GM19023 (cell line): Measurements from ENCODE around the gene MN1.
"Not testable (repeated sequence)": the region's sequence is repeated elsewhere in the genome, so short reads cannot be mapped to it uniquely, and the experiment has no call there.

ENCODE experiments used
- ATAC-seq: cut with Tn5 transposase; IDR thresholded peaks from one replicate; pipeline ENCODE4 v1.9.1; 2021; ENCODE audit warnings: mild to moderate bottlenecking, moderate library complexity; ENCODE audit not compliant: unreplicated experiment

The MN1 gene

GRCh38 chr22:27745809-27746208 is 55.7 kb downstream of the MN1 start:
- ATAC-seq, result no peak

DNA sequence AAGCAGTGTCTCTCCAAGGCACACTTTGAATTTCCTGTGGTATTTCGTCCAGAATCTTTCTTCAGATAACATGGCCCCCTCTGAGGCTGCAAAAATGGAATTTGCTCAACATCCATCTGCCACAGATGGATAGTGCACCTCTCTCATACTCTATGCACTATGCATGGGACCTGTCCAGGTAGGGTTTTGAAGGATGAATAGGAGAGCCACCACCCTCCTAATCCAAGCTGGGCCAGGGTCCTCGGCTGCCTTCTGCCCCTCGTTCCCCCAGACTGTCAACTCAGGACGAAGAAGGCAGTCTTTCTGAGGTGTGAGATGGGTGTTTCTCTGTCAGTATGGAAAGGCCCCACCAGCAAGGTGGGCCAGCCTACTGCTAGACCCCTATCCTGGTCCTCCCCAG is 56.4 kb downstream of the MN1 start:
- no peak for ATAC-seq

DNA sequence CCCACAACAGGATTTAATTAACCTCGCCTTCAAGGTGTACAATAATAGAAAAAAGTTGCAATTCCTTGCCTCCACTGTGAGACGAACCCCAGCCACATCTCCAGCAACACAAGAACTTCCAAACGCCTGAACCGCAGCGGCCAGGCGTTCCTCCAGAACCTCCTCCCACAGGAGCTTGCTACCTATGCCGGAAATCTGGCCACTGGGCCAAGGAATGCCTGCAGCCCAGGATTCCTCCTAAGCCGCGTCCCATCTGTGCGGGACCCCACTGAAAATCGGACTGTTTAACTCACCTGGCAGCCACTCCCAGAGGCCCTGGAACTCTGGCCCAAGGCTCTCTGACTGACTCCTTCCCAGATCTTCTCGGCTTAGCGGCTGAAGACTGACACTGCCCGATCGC is 57.5 kb downstream of the MN1 start:
- not testable (repeated sequence) for ATAC-seq

DNA sequence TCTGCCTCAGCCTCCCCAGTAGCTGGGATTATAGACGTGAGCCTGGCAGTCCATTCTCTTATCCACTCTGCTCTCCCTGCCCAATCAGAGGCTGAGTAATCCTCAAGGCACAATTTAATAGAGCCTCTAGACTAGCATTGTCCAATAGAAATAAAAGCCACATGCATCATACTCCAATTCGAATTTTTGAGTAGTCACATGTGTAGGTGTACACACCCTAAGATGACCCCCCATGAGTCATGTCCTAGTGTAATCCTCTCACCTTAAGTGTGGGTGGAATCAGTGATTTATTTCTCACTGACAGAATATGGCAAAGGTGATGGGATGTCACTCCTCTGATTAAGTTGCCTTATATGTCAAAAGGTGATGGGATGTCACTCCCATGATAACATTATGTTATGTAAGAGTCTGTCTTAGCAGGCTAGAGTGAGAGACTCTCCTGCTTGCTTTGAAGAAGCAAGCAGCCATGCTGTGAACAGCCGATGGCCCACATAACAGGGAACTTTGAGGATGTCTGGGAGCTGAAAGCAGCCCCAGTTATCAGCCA is 61.3 kb downstream of the MN1 start:
- no peak for ATAC-seq

- no peak for ATAC-seq
Observed at GRCh38 chr22:27737521-27737920, 64.0 kb downstream of the MN1 start.

GRCh38 chr22:27734066-27734465 is 67.5 kb downstream of the MN1 start:
- no peak for ATAC-seq

- ATAC-seq, result no peak
Observed at GRCh38 chr22:27732841-27733240, 68.7 kb downstream of the MN1 start.

- ATAC-seq, result no peak
Observed at GRCh38 chr22:27732391-27732790, 69.2 kb downstream of the MN1 start.

DNA sequence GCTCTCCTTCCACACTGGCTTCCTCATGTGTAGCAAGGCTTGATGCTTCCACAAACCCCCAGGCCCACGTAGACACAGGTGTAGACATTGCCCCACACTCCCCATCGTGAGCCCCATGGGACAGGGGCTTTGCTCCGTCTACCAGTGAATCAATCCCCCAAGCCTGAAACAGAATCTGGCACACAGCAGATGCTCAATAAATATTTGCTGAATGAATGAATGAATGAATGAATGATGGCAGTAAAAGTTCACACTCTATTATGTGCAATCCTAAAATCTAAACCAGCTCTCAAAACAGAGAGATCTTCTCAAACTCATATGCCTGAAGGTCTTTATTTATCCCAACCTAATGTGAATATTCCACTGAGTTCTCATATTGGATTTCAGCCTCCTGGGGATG is 69.9 kb downstream of the MN1 start:
- ATAC-seq, result no peak

GRCh38 chr22:27730641-27731433 is 70.7 kb downstream of the MN1 start:
- no peak for ATAC-seq

DNA sequence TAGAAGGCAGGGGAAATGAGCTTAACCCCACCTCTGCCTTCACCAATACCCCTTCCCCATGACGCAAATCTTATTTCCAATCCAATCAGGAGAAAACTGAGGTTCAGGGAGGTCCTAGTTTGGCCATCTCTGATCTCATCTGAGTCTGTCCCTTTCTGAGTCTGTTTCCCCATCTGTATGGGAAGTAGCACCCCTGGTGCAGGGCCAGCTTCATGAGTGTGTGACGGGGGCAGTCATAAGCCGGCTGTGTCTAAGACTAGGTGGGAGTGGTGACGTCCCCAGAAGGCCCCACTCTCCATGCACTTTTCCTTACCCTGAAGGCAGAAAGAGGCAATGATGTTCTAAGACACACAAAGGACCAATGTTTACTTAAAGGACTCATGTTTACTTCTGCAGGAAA is 72.3 kb downstream of the MN1 start:
- ATAC-seq, result no peak

- ATAC-seq, result no peak
Observed at GRCh38 chr22:27727673-27728451, 73.7 kb downstream of the MN1 start.

DNA sequence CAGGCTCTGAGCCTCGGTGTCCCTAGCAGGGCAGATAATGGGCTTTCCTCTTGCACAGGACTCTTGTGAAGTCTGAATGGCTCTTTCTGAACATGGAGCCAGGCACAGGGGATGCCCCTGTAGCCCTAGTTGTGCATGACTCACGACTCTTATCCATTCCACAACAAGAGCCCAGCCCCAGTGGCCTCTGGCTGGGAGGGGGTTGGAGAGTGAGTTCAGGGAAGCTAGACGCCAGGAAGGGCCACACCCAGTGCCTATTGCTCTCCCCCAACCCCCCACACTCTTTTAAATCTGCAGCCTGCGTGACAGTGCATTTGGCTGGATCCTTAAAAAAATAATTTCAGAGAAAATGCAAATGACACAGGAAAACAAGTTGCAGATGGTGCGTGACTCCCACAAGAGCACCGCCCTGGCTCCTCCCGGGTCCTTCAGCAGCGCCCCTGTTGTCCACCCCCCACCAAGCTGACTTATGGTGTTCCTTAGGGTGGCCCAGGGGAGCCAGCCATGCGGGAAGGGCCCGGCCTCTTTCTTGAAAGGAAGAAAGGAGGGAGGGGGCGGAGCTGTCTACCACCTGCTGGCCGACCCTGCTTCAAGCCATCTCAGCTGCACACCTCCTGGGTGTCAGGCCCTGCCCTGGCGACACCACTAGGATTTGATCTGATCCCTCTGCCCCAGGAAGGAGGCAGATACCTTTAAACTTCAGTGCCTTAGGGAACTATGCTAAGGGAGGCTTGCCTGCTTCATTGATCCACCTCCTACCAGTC is 74.7 kb downstream of the MN1 start:
- no peak for ATAC-seq

GRCh38 chr22:27726331-27726685 is 75.2 kb downstream of the MN1 start:
- no peak for ATAC-seq

DNA sequence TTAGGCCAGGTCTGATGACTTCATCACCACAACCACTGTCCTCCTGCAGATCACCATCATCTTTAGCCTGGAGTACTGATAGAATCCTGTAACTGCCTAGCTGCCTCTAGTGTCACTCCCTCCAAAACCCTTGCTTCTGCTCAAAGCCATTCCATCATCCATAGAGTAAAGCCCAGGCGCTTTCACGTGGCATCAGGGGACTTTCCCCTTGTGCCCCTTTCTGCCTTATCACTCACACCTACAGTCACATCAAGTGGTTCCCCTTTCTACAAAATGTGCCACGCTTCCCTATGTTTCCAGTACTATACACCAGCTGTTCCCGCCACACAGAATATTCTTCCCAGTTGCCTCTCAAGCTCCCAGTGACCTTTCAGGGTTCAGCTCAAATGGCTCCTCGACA is 75.9 kb downstream of the MN1 start:
- no peak for ATAC-seq

GRCh38 chr22:27724709-27725108 is 76.8 kb downstream of the MN1 start:
- no peak for ATAC-seq

DNA sequence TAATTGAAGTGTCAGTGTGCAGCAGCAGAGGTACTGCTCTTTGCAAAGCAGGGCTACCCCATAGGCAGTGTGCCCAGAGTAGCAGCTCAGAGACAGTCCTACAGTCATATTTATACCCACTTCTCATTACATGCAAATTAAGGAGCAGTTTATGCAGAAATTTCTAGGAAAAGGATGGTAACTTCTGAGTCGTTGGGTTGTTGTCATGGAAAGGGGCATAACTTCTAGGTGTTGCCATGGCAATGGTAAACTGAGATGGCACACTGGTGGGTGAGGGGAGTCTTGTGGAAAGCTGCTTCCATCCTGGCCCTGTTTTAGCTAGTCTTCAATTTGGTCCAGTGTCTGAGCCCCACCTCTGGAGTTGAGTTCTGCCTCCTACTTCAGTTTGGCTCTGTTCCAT is 77.4 kb downstream of the MN1 start:
- no peak for ATAC-seq

DNA sequence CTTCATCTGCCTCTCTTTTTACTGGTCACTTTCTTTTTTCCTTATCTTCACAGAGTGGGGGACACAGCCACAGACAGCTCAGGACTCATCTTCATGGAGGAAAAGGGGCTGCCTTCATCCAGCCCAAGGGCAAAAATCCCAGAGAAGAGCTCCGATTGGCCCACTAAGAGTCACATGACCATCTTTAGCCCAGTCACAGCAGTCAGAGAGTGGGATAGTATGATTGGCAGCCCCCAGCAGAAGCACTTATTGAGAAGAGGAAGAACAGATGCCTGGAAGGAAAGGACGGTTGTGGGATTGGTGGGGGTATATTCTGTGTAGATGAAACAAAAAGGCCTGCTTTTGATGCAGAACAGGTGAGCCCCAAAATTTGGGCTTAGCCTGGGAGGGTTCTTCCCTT is 77.8 kb downstream of the MN1 start:
- no peak for ATAC-seq

- ATAC-seq, result no peak
Observed at GRCh38 chr22:27723158-27723557, 78.4 kb downstream of the MN1 start.

DNA sequence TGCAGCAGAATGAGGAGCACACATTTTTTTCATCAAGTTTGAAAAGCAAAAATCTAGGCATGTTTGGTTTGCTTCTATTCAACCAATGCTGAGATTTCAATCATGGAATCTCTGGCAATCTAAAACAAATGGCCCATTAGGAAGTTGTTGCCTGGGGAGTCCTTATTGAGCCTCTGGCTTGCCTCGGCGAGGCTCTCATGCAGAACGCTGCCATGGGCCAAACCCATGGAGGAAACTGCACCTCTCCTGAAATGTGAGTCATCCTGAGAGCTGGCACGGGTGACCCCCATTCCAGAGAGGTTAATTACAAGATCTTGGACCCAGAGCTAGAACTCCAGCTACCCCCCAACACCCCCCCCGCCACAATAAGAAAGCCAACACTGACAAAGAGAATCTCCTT is 80.7 kb downstream of the MN1 start:
- no peak for ATAC-seq

- no peak for ATAC-seq
Observed at GRCh38 chr22:27719535-27720227, 81.9 kb downstream of the MN1 start.
